CD4-positive, alpha-beta T cell treated with Interleukin-12 subunit alpha and Interleukin-12 subunit beta, for 1 hour (primary cell): Measurements from ENCODE around the gene TMEM63B.
"Not testable (repeated sequence)": the region's sequence is repeated elsewhere in the genome, so short reads cannot be mapped to it uniquely, and the experiment has no call there.

Source experiments
- DNase-seq: peaks from one replicate; pipeline ENCODE4 v3.0.0-alpha.2; 2020

The TMEM63B gene

GRCh38 chr6:44119704-44120262 lies 7.6 kb upstream of the TMEM63B start:
- no peak for DNase-seq

GRCh38 chr6:44120692-44121443 lies 6.5 kb upstream of the TMEM63B start:
- DNase-seq: no peak

DNA sequence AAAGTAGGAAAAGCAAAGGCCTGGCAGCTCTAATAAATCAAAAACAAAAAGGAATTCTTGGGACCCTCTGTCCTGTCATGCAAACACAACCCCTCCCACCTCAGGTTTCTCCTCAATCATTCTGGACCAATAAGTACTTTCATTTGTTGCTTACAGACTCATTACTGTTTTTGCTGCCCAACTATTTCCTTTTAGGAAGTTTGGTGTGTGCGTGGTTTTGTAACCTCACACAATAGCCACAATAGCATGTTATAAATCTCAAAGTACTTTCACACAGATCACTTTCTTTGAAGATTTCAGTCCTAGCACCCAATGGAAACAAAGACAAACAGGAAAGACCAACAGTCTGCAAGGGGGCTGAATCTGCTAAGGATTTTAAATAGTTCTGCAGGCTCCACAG lies 4.6 kb upstream of the TMEM63B start:
- peak; percentile 46 for DNase-seq

- peak; percentile 17 for DNase-seq
These were observed 3.8 kb upstream of the TMEM63B start for GRCh38 chr6:44123544-44123943.

DNA sequence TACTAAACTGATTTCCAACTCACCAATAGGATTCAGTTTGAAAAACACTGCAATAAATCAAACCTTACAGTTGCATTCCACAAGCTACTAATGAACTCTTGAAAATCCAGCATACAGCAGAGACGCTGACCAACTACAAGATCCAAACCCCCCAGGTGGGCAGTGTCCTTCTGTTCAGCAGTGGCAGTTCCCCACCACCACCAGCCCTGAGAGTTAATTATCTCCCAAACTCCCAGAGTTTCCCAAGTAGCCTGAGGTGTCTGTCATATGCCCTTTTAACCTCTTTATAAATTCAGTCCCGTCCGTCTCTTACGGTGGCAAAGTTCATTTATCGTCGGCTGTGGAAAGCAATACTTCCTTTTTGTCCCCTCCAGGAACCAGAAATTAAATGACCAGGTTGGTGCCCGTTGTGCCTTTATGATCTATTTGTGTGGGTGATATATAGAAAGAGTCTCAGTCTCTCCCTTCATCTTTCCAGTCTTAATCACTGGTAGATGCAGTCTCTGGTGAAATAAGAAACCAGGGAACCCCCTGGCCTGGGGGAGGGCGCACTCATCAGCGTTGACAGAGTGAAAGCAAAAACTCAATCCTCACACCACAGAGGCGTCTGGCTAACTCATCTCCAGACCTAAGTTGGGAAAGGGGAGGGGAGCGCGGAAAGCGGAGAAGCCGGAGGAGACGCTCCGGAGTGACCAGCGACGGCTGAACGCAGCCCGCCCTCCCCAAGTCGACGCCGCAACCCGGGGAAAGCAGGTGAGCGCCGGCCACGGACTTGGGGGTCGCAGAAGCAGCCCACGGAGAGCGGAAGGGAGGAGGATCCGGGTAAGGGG lies 819 bp upstream of the TMEM63B start:
- DNase-seq: peak; percentile 77

DNA sequence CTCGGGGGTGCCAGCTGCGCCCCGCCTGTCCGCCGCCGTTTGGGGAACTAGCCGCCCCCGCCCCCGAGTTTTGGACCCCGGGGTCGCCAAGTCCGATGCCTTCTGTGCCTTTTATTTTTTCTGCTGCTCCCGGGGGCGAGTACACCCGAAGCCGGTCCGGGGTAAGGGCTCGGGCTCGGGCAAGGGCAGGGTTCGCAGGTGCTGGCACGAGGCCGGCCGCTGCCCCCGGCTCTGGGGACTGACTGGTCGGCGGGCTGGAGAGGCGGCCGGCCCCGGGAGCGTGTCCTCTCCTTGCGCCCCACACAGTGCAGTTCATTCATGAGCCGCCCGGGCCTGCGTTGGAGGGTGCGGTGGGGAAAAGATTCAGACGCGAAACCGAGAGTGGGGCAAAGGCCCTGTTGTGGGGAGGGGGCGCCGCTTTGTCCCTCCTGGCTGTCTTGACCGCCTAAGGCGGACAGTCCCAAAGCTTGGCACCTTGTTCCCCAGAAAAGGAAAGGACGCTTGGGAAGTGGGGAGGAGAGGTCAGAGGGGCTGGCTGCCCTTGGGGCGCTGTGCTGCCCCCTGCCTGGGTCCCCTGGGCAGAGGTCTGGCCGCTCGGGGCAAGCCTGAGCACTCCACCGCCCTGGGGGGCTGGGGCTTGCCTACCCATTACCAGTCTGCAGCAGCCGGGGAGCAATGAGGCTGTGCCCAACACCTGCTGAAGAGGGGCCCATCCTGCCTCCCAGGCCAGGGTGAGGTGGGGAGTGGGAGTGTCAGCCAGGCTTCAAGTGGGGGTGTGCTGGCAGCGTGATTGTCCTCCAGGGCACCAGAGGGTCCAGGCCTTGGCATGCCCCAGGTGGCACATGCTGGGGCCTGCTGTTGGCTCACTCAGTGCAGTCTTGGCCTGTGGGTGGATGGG lies 915 bp downstream of the TMEM63B start:
- no peak for DNase-seq

DNA sequence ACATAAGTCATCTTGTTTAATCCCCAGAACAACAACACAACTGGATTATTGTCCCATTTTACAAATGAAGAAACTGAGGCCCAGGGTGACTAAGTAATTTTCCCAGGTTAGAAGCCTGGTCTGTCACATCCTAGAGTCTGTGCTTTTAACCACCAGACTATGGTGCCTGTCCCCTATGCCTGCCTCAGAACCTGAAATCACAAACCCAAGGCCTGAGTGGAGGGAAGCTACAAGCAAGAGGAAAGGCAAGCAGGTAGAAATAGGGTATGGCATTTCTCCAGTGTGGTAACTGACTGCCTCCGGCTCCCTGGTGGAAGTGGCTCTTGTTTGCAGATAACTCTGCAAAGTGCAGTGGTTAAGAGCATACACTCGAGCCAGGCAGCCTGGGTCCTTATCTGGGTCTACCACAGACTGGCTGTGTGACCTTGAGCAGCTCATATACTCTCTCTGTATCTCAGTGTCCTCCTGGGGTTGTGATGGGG lies 2.5 kb downstream of the TMEM63B start:
- DNase-seq: no peak

- DNase-seq: no peak
These were observed 4.5 kb downstream of the TMEM63B start for GRCh38 chr6:44131892-44132291.

DNA sequence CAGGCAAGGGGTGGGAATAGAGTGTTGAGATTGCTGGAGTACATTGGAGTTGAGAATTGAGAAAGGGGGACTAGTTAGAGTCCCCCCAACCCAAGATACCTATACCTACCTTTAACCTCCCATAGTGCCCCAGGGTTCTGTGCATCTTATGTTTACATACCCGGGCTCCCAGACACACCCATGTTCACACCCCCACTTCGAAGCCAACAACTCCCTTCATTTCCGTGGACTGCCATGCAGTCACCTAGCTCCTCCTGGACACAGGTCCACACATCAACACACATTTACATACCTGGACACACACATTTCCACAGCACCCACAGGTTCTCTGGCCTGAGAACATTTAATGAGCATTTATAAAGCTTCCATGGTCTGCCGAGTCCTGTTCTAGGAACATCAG lies 5.1 kb downstream of the TMEM63B start:
- DNase-seq: no peak

- DNase-seq: no peak
These were observed 5.9 kb downstream of the TMEM63B start for GRCh38 chr6:44133003-44133931.

DNA sequence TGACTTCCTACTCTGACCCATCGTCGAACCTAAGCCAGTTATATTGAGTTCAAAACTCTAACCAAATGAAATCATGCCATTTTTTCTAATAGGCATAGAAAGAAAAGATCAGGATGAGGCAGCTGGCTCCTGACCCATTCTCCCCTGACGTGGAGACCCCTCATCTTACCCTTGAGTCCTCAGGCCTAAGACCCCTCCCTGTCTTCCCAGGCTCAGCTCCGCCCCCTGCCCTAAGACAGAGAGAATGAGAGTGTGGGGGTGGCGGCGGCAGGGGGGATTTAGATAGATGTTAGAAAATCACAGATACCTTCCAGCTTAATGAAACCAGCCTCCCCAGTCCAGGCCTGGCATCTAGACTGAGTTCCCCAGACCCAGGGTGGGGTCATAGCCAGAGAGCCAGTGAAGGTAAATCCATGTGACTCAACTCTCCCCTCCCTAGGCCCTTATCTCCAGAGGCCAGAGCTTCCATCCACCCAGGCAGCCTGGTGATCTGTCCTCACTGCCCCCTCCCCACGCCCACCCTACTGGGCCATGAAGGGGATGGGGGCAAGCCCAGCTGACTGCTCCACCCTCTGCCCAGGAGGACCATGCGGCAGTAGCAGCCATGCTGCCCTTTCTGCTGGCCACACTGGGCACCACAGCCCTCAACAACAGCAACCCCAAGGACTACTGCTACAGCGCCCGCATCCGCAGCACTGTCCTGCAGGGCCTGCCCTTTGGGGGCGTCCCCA lies 6.8 kb downstream of the TMEM63B start:
- DNase-seq: no peak

DNA sequence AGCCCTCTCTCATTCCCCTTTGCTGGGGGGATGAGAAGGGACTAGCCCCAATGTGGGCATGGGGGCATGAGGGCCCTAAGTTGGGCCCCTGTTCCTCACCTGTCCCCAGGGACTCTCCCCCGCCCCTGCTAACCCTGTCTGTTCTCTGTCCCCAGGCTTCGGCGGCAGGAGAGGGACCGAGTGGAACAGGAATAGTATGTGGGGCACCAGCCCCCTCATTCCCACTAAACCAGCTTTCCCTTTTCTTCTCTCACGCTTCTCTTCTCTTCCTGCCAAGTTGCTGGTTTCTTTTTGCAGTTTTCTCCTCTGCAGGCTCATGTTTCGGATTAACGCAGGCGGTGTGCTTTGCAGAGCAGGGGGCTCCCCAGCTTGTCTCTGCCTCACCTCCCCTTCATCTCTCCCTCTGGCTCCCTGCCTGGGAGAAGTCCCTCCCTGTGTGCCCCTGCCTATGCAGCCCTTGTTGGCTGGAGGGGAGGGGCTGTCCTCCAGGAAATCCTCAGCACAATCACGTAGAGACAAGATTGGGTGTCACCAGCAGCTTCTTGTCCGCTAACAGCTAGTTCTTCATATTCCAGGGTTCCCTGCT lies 7.9 kb downstream of the TMEM63B start:
- DNase-seq: no peak

DNA sequence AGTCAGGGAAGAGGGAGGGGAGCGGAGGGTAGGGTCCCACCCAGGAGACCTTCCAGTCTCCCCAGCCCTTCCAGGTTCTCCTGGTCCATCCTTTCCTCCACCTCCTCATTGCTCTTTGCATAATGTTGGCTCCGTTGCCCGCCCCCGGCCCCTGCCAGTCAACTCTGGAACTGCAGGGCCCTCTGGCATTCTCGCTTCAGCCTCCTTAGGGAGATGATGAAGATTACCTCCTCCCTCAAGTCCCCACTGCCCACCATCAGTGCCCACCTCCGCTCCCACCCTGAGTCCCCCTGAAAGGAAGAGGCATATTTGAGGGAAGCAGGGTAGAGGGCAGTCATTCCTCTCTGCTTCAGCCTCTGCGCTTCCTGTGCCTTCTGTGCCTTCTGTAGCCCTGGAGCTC lies 8.5 kb downstream of the TMEM63B start:
- no peak for DNase-seq

DNA sequence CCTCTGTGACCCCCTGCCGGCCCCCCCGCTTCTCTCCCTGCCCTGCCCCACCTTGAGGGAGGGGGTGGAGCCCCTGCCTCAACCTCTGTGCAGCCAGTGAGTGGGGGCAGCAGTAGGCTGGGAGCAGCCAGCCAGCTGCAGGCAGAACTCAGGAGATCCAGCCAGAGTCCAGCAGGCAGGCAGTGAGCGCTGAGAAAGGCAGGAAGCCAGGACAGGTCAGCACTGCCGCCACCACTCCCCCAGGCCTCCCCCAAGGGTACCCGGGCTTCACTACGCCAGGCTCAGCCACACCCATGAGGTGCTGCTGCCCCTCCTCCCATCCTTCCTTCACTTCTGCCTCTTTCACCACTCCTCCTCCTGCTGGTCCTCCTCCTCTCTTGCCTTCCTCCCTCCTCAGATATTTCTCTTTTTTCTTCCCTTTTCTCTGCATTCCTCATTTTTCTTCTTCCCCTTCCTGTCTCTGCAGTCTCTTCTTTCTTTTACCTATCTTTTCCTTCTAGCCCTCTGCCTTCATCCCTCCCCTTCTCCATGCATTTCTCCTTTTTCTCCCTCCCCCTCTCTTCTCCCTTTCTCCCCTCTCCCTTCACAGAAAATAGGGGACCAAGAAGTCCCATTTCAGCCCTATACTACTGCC lies 11.5 kb downstream of the TMEM63B start:
- DNase-seq: no peak

GRCh38 chr6:44139351-44139743 lies 12.0 kb downstream of the TMEM63B start:
- no peak for DNase-seq

DNA sequence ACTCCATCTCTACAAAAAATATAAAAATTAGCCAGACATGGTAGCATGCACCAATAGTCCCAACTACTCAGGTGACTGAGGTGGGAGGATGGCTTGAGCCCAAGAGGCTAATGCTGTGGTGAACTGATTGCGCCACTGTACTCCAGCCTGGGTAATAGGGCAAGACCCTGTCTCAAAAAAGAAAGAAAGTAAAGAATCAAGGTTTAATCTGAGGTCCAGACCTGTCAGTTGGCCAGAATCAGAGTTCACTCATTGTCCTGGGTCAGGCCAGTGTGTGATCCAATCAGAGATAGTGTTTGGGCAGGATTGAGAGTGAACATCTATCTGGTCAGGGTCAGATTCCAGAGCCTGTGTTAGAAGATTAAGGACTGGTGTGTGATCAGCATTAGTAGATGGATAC lies 15.5 kb downstream of the TMEM63B start:
- DNase-seq: no peak

- no peak for DNase-seq
These were observed 16.4 kb downstream of the TMEM63B start for GRCh38 chr6:44143731-44144130.

DNA sequence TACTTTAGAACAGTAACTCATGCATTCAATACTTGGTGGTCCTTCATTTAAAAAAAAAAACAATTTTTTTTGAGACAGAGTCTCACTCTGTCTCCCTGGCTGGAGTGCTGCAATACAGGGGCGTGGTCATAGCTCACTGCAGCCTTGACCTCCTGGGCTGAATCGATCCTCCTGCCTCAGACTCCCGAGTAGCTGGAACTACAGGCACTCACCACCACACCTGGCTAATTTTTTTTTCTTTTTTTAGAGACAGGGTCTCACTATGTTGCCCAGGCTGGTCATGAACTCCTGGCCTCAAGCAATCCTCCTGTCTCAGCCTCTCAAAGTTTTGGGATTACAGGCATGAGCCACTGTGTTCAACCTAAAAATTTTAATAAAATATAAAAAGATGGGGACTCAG lies 17.2 kb downstream of the TMEM63B start:
- DNase-seq: not testable (repeated sequence)

DNA sequence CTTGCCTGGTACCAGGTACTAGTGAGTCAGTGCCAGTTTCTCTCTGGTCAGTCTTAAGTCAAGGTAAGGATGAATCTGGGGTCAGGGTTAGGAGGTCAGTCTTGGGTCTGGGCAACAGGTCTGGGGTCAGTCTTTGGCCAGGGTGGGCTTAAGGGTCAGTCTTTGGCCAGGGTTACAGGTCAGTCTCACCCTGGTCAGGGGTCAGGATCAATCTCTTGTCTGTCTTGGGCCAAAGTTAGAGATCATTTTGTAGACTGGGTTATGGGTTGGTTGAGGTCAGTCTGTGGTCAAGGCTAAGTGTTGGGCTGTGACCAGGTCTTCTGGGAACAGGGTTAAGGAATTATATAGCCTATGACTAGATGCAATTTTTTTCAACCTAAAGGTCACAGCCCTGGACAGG lies 18.5 kb downstream of the TMEM63B start:
- no peak for DNase-seq

DNA sequence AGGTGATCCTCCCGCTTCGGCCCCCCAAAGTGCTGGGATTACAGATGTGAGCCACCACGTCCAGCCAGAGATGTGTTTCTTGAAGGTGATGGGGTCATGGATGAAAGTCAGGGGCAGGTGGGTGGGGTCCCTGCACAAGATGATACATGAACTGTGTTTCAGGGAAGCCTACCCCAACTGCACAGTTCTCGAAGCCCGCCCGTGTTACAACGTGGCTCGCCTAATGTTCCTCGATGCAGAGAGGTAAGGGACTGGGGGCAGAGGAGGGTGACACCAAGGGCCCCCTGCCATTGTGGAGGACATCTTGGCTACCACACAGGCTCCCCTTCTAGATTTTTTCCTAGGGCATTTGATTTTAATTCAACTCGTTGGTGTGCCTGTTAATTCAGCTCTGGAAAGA lies 19.3 kb downstream of the TMEM63B start:
- DNase-seq: no peak
